Ascending aorta (tissue), 2 donors: Measurements from ENCODE around the gene MS4A2. TPM values are rescaled to one million over a fixed set of nuclear protein-coding genes. Genes with fewer than 3 reads are reported as not detected.
"Not testable (repeated sequence)": the region's sequence is repeated elsewhere in the genome, so short reads cannot be mapped to it uniquely, and the experiment has no call there.

Source experiments
- DNase-seq, 2 donors: peaks; one replicate each; pipeline ENCODE4 v3.0.0-alpha.2; 2019; ENCODE audit warnings: low spot score in 2 of 2
- H3K27ac ChIP-seq, 2 donors: fragments of 200-600 bp; sonication (generic); one replicate each; pipeline ENCODE4 v1.5.1; 2016 to 2017; ENCODE audit warnings: mild to moderate bottlenecking in 1 of 2
- H3K27me3 ChIP-seq: fragments of 200-600 bp; sonication (generic); one replicate; pipeline ENCODE4 v1.5.1; 2017
- H3K36me3 ChIP-seq, 2 donors: fragments of 200-600 bp; sonication (generic); one replicate each; pipeline ENCODE4 v1.5.1; 2016
- H3K4me1 ChIP-seq, 2 donors: fragments of 200-600 bp; sonication (generic); one replicate each; pipeline ENCODE4 v1.5.1; 2016 to 2017; ENCODE audit warnings: mild to moderate bottlenecking in 1 of 2
- H3K4me3 ChIP-seq, 2 donors: fragments of 200-600 bp; sonication (generic); one replicate each; pipeline ENCODE4 v1.5.1; 2016 to 2017; ENCODE audit warnings: mild to moderate bottlenecking in 1 of 2
- H3K9me3 ChIP-seq, 2 donors: fragments of 200-600 bp; sonication (generic); one replicate each; pipeline ENCODE4 v1.5.1; 2016
- CTCF ChIP-seq, 3 experiments: fragments of 200-600 bp in 2 of 3; fragments of 450-650 bp in 1 of 3; sonication (generic) in 2 of 3; IDR thresholded peaks; one replicate each; pipeline ENCODE4 v1.5.1; 2016 to 2019; ENCODE audit warnings: antibody characterized with exemption in 3 of 3, mild to moderate bottlenecking in 1 of 3, moderate library complexity in 1 of 3
- intact Hi-C: fragments of 100-400 bp; cut with DNase I; formaldehyde crosslinking; loops from one replicate; pipeline ENCODE4 v1.15.1; 2023
- total RNA-seq: library from RNA; depleted of rRNA; stranded (reverse); fragments of >200 nt; gene quantifications from one replicate; pipeline ENCODE4 v1.1.0, GENCODE V29; 2016

The MS4A2 gene
- not detected for total RNA-seq

- TF ChIP-seq CTCF (IDR thresholded peaks at IDR 0.05), result no peak
- no peak within 1 kb of the TSS for H3K27ac ChIP-seq
- no peaks in the 10 kb centered on the region for H3K27me3 ChIP-seq
- no peaks in the 10 kb centered on the region for H3K36me3 ChIP-seq
- intact Hi-C loops, result no loop called here
- no peak within 1 kb of the TSS for H3K4me3 ChIP-seq
- H3K4me1 ChIP-seq, result no peaks in the 10 kb centered on the region
- DNase-seq, result no peak
- H3K9me3 ChIP-seq, result no peaks in the 10 kb centered on the region
These were observed at the start of gene MS4A2 for GRCh38 chr11:60088364-60088763. Gene MS4A2, plus strand, starts transcription at chr11:60088664. Its CDS starts 102 bp downstream, at chr11:60088766.

GRCh38 chr11:60040109-60040508 is 48.4 kb upstream of the MS4A2 start, which contains the start of gene OOSP2:
Gene OOSP2, plus strand, starts transcription at chr11:60040409. Its CDS starts 51 bp downstream, at chr11:60040460.
- no peaks in the 10 kb centered on the region for H3K9me3 ChIP-seq
- intact Hi-C loops, result no loop called here
- H3K36me3 ChIP-seq, result no peaks in the 10 kb centered on the region
- H3K27ac ChIP-seq, result no peak within 1 kb of the TSS
- DNase-seq, result no peak
- TF ChIP-seq CTCF (IDR thresholded peaks at IDR 0.05), result no peak
- no peaks in the 10 kb centered on the region for H3K27me3 ChIP-seq
- H3K4me3 ChIP-seq, result no peak within 1 kb of the TSS
- H3K4me1 ChIP-seq, result no peaks in the 10 kb centered on the region

GRCh38 chr11:60050422-60050821 is 38.0 kb upstream of the MS4A2 start:
- H3K36me3 ChIP-seq, intact Hi-C loops, H3K27me3 ChIP-seq, H3K27ac ChIP-seq, DNase-seq, H3K4me3 ChIP-seq, H3K9me3 ChIP-seq, H3K4me1 ChIP-seq: not testable (repeated sequence)

- H3K27ac ChIP-seq, H3K9me3 ChIP-seq, H3K27me3 ChIP-seq, H3K36me3 ChIP-seq, intact Hi-C loops, H3K4me1 ChIP-seq, DNase-seq, H3K4me3 ChIP-seq: not testable (repeated sequence)
These were observed 37.6 kb upstream of the MS4A2 start for GRCh38 chr11:60050839-60051238.

DNA sequence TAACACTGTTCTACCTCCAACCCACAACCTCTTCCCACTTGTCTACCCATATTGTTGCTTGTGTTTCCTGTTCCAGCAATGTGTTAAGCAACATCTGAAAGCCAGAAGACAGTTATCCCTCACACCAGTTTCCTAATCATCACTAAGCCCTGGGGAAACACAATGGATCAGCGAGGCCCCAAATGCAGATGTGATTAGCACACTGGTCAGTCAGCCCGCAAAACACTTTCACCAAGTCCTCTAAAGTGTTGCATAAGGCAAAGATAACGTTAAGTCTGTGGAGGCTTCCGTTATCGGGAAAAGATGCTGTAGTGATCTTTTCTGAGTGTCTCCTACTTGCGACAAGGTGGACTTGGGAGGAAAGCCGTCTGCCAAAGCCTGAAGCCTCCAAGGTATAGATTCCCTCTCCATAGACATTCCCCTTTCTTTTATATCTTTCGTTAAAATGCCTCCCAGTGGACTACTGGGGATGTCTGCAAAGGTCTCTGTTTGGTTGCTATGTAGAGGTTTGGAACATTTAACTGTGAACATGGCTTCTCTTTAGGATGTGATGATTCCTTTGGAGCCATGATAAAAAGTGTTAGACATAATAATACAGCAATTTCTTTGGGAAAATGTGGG is 32.0 kb upstream of the MS4A2 start, which contains the start of gene MS4A3:
Gene MS4A3, plus strand, starts transcription at position 317 of the 621 bp plus-strand sequence. CDS start 4,496 bp downstream, outside the sequence.
- H3K36me3 ChIP-seq, result no peaks in the 10 kb centered on the region
- DNase-seq, result no peak
- no peaks in the 10 kb centered on the region for H3K4me1 ChIP-seq
- intact Hi-C loops, result no loop called here
- no peak for TF ChIP-seq CTCF (IDR thresholded peaks at IDR 0.05)
- no peak within 1 kb of the TSS for H3K27ac ChIP-seq
- no peak within 1 kb of the TSS for H3K4me3 ChIP-seq
- no peaks in the 10 kb centered on the region for H3K27me3 ChIP-seq
- H3K9me3 ChIP-seq, result no peaks in the 10 kb centered on the region

DNA sequence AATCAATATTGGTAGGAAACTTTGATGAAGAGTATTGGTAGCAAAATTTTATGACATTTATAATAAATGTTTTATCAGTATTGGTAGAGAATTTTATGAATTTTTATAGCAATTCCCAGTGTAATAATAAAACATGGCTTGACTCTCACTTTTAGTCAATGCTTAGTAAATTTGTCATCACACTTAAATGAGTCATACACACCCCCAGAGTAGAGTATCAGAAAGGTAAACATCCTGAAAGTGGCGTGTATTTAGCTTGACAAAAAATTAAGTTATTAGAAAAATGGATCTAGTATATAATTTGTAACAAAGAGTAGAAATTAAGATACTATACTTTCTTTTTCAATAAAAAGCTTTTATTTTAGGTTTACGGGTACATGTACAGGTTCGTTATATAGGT is 29.4 kb upstream of the MS4A2 start:
- Histone ChIP-seq H3K9me3 (no peaks in the 10 kb centered on the region), H3K27ac (no peak overlapping the region), H3K36me3 (no peaks in the 10 kb centered on the region), H3K4me3 (no peak overlapping the region), H3K27me3 (no peaks in the 10 kb centered on the region), H3K4me1 (no peaks in the 10 kb centered on the region)
- intact Hi-C loops, result no loop called here
- no peak for DNase-seq
- TF ChIP-seq CTCF (IDR thresholded peaks at IDR 0.05), result no peak
